GM12878 (cell line): ENCODE data around the gene RBM26. TPM values are rescaled to one million over a fixed set of nuclear protein-coding genes. Genes with fewer than 3 reads are reported as not detected.

Experiments used
- ATAC-seq: fragments of 200-7000 bp; cut with Tn5 transposase; 3 replicates; pipeline ENCODE4 v1.9.1; 2020; ENCODE audit warnings: mild to moderate bottlenecking, moderate library complexity
- BruUV-seq: library from RNA; stranded (reverse); fragments of 400-500 nt; replicated peaks from 2 replicates; lab custom pipeline; 2021; lab: Mats Ljungman, UMichigan
- CTCF ChIA-PET: fragments of 300-600 bp; sonication (Branson Sonifier 250); formaldehyde crosslinking; extraction: SDS; loops from one replicate; lab custom pipeline; 2021; ENCODE audit warnings: inconsistent platforms; lab: Yijun Ruan, JAX
- POLR2A ChIA-PET: fragments of 350-600 bp; formaldehyde crosslinking; extraction: SDS; loops from one replicate; lab custom pipeline; 2021; ENCODE audit warnings: inconsistent platforms; lab: Charles Lee
- RAD21 ChIA-PET: fragments of 300-600 bp; sonication (Branson Sonifier 250); formaldehyde crosslinking; loops from one replicate; lab custom pipeline; 2023; ENCODE audit warnings: antibody characterized with exemption; ENCODE audit not compliant: unreplicated experiment; lab: Charles Lee
- SMC1A ChIA-PET: fragments of 300-600 bp; sonication (Branson Sonifier 250); formaldehyde crosslinking; loops from one replicate; lab custom pipeline; 2023; ENCODE audit not compliant: unreplicated experiment, uncharacterized antibody; lab: Charles Lee
- DNase-seq: peaks from one replicate; pipeline ENCODE4 v3.0.0-alpha.2; 2011; ENCODE audit warnings: low read depth, low spot score
- FAIRE-seq: peaks from 3 replicates; lab custom pipeline; 2011; peaks lifted over from hg19 to GRCh38; lab: Jason Lieb, UNC
- H2AFZ ChIP-seq: 2 replicates; pipeline ENCODE4 v1.6.0; 2011; ENCODE audit warnings: low read depth, low read length, control low read depth; ENCODE audit not compliant: control insufficient read depth
- H3K27ac ChIP-seq: 2 replicates; pipeline ENCODE4 v1.5.1; 2011; ENCODE audit warnings: control low read depth; ENCODE audit not compliant: control insufficient read depth, insufficient read depth
- H3K27me3 ChIP-seq, 2 experiments: replicated peaks in 1 of 2; 2 replicates each; pipeline versions ENCODE4 v1.6.0 to v1.6.1; 2011; ENCODE audit warnings: low read length in 1 of 2; ENCODE audit not compliant: control insufficient read depth in 2 of 2, insufficient read depth in 2 of 2
- H3K36me3 ChIP-seq, 2 experiments: 2 replicates each; pipeline ENCODE4 v1.5.1; 2011; ENCODE audit warnings: low read length in 1 of 2; ENCODE audit not compliant: control insufficient read depth in 2 of 2, insufficient read depth in 2 of 2
- H3K4me1 ChIP-seq: 2 replicates; pipeline ENCODE4 v1.6.1; 2011; ENCODE audit warnings: mild to moderate bottlenecking, low read length, moderate library complexity, mixed read lengths; ENCODE audit not compliant: control insufficient read depth, insufficient read depth
- H3K4me2 ChIP-seq: 2 replicates; pipeline ENCODE4 v1.6.0; 2011; ENCODE audit warnings: control low read depth; ENCODE audit not compliant: control insufficient read depth, insufficient read depth
- H3K4me3 ChIP-seq: fragments of 200-600 bp; sonication (generic); 2 replicates; pipeline ENCODE4 v1.5.1; 2016
- H3K79me2 ChIP-seq: 2 replicates; pipeline ENCODE4 v1.6.0; 2011; ENCODE audit warnings: low read length; ENCODE audit not compliant: control insufficient read depth, insufficient read depth
- H3K9ac ChIP-seq: 2 replicates; pipeline ENCODE4 v1.8.0; 2011; ENCODE audit warnings: low read length, control low read depth, mixed read lengths; ENCODE audit not compliant: control insufficient read depth, insufficient read depth
- H3K9me3 ChIP-seq: replicated peaks from 3 replicates; pipeline ENCODE4 v1.5.1; 2011; ENCODE audit warnings: mild to moderate bottlenecking, low read length; ENCODE audit not compliant: control insufficient read depth, insufficient read depth
- H4K20me1 ChIP-seq: 2 replicates; pipeline ENCODE4 v1.6.0; 2011; ENCODE audit not compliant: control insufficient read depth, insufficient read depth
- IKZF2 ChIP-seq, 2 experiments: fragments of 450-650 bp; IDR thresholded peaks; 2 replicates each; pipeline ENCODE4 v1.6.1; 2017; ENCODE audit warnings: mild to moderate bottlenecking in 2 of 2, moderate library complexity in 2 of 2
- MEF2A ChIP-seq: IDR thresholded peaks from 2 replicates; pipeline ENCODE4 v1.6.1; 2011; ENCODE audit warnings: low read depth, mild to moderate bottlenecking, low read length, moderate library complexity; ENCODE audit not compliant: insufficient read depth
- MLLT1 ChIP-seq: fragments of 450-650 bp; IDR thresholded peaks from 2 replicates; pipeline ENCODE4 v1.6.1; 2016; ENCODE audit warnings: mild to moderate bottlenecking
- MYC ChIP-seq: IDR thresholded peaks from 2 replicates; pipeline ENCODE4 v1.6.1; 2011; ENCODE audit warnings: mild to moderate bottlenecking, low read length, moderate library complexity, inconsistent platforms; ENCODE audit not compliant: insufficient read depth, insufficient replicate concordance, insufficient read length, severe bottlenecking
- RFX5 ChIP-seq: IDR thresholded peaks from 2 replicates; pipeline ENCODE4 v1.6.1; 2011; ENCODE audit warnings: low read depth, low read length, improper control_type of control experiment
- WGBS: methylation state at CpG from one replicate; pipeline ENCODE4 v1.1.6; 2016; ENCODE audit warnings: low lambda C conversion rate; ENCODE audit not compliant: insufficient replicate concordance, insufficient coverage; ENCODE audit errors: missing lambda C conversion rate; 5-methylcytosine and 5-hydroxymethylcytosine counted together
- in situ Hi-C: fragments of 300-500 bp; cut with MboI; formaldehyde crosslinking; loops from 9 replicates; pipeline ENCODE4 v1.14.3; 2018; ENCODE audit warnings: mixed read lengths
- intact Hi-C: fragments of 100-400 bp; cut with micrococcal nuclease; formaldehyde crosslinking; loops from one replicate; pipeline ENCODE4 v1.14.2; 2022; ENCODE audit not compliant: unreplicated experiment
- polyA plus RNA-seq, 11 experiments: library from polyadenylated mRNA; depleted of rRNA in 4 of 11; unstranded in 6 of 11; stranded (reverse) in 5 of 11; fragments of >200 nt; fragmentation: Nextera tagmentation in 4 of 11; fragmentation: Illumina TruSeq in 1 of 11; extraction: Ambion mirVana in 4 of 11; extraction: Trizol in 1 of 11; gene quantifications; 1 replicate in 1 of 11; 2 replicates in 10 of 11; pipeline versions ENCODE4 v1.2.1 to v1.2.3, GENCODE V29; 2011 to 2016; ENCODE audit warnings: inconsistent platforms in 2 of 11, missing spikeins in 2 of 11, low read depth in 1 of 11
- total RNA-seq, 4 experiments: library from RNA; depleted of rRNA in 3 of 4; stranded (reverse); fragments of >200 nt in 3 of 4; fragmentation: Illumina TruSeq in 1 of 4; extraction: Trizol in 1 of 4; gene quantifications; 2 replicates each; pipeline versions ENCODE4 v1.2.1 to v1.2.3, GENCODE V29; 2013 to 2021

The RBM26 gene
- total and polyA plus RNA-seq, 10 of the 15 experiments (the other 5 are each of a cell fraction or from before 2014, with no cell fraction given), result 17.6 to 71.3 (median 38.9) TPM

- ChIA-PET CTCF (interaction anchor here (0.9 to 4.0 kb wide), 5 partner anchors 10 to 41 kb away, joined by 3 to 22 read pairs (median 3); no protein-coding TSS in a partner anchor), RAD21 (interaction anchor here (1.0 to 2.1 kb wide), 2 partner anchors 11 to 18 kb away, joined by 3 to 6 read pairs; no protein-coding TSS in a partner anchor), POLR2A (no interaction called here), SMC1A (interaction anchor here (0.9 to 1.9 kb wide), 7 partner anchors 12 to 102 kb away, joined by 3 to 10 read pairs (median 4); no protein-coding TSS in a partner anchor)
- no peaks in the 10 kb centered on the region for H3K79me2 ChIP-seq
- intact Hi-C loops, result no loop called here
- no peaks in the 10 kb centered on the region for H3K4me1 ChIP-seq
- H3K9me3 ChIP-seq, result no peaks in the 10 kb centered on the region
- no peak overlapping the region for H3K4me2 ChIP-seq
- H3K9ac ChIP-seq, result no peak overlapping the region
- ATAC-seq (no peak), FAIRE-seq (no peak), DNase-seq (no peak)
- H3K36me3 ChIP-seq, result no peaks in the 10 kb centered on the region
- no peak overlapping the region for H3K27ac ChIP-seq
- no TSS peak for BruUV-seq
- 0% methylated on average over 1 of the region's 1 CpG for WGBS
- H2AFZ ChIP-seq, result no peak overlapping the region
- no peak overlapping the region for H3K4me3 ChIP-seq
- in situ Hi-C loops, result no loop called here
- H4K20me1 ChIP-seq, result no peaks in the 10 kb centered on the region
- no peak for TF ChIP-seq IKZF2 (IDR thresholded peaks at IDR 0.05)
- no peak for TF ChIP-seq MEF2A
- no peak for TF ChIP-seq MYC
- TF ChIP-seq MLLT1, result no peak
- no peak for TF ChIP-seq RFX5
- H3K27me3 ChIP-seq, result no peaks in the 10 kb centered on the region; a peak in 1 of 4 replicates
Observed at GRCh38 chr13:79442221-79442620, 36.2 kb upstream of the RBM26 start.
